Renal cortex interstitium (tissue), 11 donors: ENCODE measurements around the gene ADI1. TPM values are rescaled to one million over a fixed set of nuclear protein-coding genes. Genes with fewer than 3 reads are reported as not detected.
A peak's percentile ranks its signal among the peaks of the same experiment; 100 is the strongest.
"Not testable (repeated sequence)": the region's sequence is repeated elsewhere in the genome, so short reads cannot be mapped to it uniquely, and the experiment has no call there.

Experiments used
- DNase-seq, 11 donors: peaks; one replicate each; pipeline ENCODE4 v3.0.0-alpha.2; 2013; ENCODE audit warnings: low read depth in 9 of 11, low spot score in 4 of 11; ENCODE audit errors: extremely low read depth in 1 of 11
- polyA plus RNA-seq, 3 donors: library from polyadenylated mRNA; unstranded; fragments of 120-200 nt; gene quantifications; one replicate each; pipeline ENCODE4 v1.2.1, GENCODE V29; 2013; ENCODE audit not compliant: insufficient read length in 3 of 3

Gene ADI1
- polyA plus RNA-seq, 3 donors = 69.5 to 72.3 (median 70.5) TPM

DNA sequence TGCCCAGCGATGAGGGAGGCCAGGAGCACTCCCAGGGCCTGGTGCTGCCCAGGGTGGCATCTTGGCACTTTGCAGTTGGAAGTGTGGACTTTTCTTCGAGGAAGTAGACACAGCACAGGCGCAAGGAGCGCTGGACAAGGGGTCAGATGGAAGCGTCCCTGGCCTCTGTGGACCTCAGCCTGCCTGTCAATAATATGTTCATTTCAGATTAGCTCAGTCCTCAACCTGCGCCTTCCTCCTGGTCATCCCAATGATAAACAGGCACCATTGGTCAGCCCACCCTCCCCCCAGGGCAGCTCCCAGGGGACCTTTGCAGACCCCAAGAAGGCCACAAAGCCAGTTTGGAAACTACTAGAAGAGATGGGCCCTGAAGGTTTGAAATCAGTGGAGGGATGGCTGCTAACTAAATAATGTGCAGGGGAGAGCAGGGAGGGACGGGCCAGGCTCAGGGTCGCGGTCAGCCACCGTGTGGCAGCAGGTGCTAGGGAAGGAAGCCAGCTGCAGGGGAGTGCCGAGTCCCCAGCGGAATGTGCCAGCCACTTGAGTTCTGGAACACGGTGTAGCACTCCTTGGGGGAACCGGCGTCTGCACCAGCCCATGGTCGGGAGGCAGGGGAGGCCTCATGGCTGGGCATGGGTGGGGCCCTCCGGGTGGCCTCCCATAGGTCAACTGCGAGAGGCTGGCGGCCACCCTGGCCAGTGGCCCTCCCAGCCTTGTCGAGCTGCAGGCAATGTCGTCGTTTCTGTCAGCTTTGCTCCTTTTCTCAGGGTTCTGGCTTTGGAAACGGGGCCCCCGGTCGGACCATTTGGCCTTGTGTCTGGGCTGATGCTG is 59.9 kb downstream of the ADI1 start:
- no peak for DNase-seq

GRCh38 chr2:3458396-3459184 is 60.7 kb downstream of the ADI1 start:
- no peak for DNase-seq

GRCh38 chr2:3457524-3458395 is 61.6 kb downstream of the ADI1 start:
- DNase-seq = no peak

DNA sequence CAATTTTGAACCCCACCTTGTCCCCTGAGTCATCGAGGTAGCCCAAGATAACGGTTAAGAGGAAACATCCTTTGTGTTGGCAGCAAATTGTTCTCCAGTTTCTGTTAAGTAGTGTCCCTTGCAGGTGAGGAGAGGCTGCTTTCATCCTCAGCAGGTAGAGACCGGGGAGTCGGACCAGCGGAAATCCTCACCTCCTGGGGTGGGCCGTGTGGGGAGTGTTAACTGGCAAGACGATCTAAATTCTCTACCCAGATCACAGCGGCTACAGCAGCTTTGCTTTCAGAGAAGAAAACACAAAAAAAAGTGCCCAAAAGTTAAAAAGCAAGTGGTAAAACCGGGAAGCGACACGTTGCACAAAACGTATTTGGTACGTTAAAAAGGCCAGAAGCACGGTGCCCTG is 63.2 kb downstream of the ADI1 start:
- DNase-seq = no peak

DNA sequence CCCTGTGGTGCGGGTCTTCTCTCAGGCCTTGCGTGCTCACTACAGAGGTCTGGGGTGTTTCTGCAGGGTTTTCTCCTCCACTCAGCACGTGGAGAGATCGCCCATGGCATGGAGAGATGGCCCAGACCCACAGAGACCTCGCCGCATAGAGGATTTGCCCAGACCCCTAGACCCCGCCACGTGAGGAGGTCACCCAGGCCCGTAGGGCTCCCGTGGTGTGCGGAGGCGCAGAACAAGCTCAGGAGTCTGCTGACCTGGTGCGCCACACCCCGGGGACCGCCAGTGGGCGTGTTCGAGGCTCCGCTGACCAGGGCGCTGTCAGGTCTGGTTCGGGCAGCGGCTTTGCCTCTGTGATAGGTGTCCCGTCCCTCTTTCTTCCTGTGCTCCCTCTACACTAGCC is 64.5 kb downstream of the ADI1 start:
- no peak for DNase-seq

DNA sequence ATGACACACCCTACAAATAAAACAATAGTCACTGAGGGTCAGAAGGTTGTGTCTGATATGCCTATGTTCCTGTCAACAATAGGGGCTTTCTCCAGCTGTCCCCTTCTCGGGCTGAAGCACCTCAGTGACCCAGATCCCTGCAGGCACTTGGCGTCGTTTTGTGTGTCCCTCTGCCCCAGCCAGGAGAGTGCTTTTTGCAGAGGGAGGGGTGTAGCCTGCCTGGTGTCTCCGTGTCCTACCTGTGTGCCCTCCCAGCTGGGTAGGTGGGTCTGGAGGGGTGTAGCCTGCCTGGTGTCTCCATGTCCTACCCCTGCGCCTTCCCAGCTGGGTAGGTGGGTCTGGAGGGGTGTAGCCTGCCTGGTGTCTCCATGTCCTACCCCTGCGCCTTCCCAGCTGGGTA is 65.3 kb downstream of the ADI1 start:
- DNase-seq = not testable (repeated sequence)

DNA sequence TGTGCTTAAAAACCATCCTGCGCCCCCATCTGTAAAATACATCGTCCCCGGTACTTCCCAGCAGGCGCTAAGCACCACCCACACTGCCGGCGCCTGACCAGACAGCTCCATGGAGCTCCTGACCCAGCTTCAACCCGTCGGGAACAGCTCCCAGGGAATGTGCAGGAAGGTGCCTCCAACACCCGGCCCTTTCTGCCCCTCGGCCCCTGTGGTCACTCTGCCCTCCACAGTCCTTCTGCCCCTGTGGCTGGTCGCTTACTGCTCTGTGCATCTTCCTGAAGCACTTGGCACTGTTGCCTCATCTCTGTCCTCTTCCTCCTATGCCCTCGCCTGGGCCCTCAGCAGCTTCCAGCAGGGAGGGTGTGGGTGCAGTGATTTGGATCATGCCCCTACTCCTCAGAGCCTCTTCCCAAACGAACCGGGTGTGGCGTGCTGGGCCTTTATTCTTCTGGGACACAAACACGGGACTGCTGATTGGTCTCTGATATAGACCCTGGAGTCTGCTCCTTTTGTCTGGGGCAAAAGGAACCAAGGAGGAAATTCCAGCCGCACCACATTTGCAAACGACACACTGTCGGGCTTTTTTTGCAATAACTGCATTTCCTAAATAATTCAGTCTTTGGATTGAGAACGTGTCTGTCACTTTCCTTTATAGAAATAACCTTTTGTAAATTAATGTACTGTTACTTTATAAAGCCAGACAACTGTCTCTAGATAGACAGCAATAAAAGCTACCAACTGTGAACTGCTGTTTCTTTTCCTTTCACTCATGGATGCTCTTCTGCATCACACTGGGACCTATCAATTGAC is 65.9 kb downstream of the ADI1 start:
- no peak for DNase-seq

DNA sequence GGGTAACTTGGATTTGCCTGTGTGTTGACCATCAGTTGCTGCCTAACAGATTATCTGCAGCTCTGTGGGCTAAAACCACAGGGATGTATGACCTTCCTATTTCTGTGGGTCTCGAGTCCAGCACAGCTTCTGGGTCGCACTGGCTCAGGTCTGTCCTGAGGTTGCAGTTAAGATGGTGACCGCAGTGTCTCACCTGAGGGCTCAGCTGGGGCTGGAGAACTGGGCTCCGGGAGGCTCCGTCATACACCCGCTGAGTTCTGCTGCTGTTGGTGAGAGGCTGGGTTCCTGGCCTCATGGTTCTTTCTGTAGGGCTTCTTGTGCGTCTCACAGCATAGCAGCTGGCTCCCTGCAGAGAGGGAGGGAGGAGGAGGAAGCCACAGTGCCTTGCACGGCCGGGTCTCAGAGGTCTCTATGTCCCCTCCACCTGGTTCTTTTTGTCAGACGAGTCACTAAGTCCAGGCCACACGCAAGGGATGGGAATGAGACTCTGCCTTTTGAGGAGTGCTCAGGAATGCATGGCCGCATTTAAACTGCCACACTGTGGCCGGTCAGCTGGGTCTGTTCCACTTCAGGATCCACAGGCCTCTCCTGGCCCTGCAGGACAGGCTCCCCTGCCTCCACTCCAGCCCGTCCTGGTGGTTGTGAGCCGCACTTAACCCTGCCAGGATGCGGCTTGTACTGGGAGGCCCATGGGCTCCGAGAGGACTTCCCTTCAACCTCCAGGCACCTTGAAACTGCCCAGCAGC is 67.2 kb downstream of the ADI1 start:
- DNase-seq = no peak

- no peak for DNase-seq
Observed at GRCh38 chr2:3451169-3451568, 68.2 kb downstream of the ADI1 start.

GRCh38 chr2:3450385-3451010 is 68.8 kb downstream of the ADI1 start:
- no peak for DNase-seq

GRCh38 chr2:3449936-3450335 is 69.4 kb downstream of the ADI1 start:
- DNase-seq = no peak

DNA sequence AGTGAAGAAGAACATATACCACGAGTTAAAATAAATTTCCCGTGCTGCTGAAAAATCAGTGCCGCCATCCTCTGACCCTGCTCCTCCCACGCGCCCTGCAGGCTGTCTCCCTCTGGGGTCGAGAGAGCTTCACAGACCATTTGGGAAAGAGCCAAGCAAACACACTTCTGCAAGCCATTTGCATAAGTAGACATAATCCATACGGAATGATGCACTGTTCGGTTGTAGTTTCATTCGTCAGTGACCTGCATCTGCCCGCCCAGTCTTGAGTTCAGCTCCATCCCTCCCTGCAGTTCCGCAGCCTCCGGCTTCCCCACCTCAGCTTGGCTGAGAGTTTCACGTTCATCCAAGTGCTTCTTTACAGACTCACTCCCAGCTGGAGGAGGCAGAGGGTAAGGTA is 70.2 kb downstream of the ADI1 start:
- peak in 7 of 11 donors; percentile 33 to 59 (median 52) for DNase-seq

DNA sequence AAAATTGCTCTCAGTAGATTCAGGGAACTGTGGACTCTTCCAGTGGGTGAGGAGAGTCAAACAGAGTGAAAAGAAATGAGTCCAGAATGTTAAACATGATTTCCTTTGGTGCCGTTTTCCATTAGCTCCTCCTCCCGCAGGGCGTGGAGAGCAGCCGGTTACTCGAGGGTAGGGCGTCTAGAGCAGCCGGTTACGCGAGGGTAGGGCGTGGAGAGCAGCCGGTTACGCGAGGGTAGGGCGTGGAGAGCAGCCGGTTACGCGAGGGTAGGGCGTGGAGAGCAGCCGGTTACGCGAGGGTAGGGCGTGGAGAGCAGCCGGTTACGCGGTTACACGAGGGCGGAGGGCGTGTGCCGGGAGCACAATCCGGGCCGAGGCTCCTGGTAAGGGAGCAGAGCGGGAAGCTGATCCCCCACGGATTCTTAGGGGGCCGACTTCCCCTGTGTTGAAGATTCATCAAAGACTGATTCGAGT is 70.9 kb downstream of the ADI1 start:
- not testable (repeated sequence) for DNase-seq

GRCh38 chr2:3447789-3448317 is 71.5 kb downstream of the ADI1 start:
- no peak for DNase-seq
